Neuron (in vitro differentiated cells): Measurements from ENCODE around the gene DGUOK.
A peak's percentile ranks its signal among the peaks of the same experiment; 100 is the strongest.
"Not testable (repeated sequence)": the region's sequence is repeated elsewhere in the genome, so short reads cannot be mapped to it uniquely, and the experiment has no call there.

ENCODE experiments used
- H2AFZ ChIP-seq: one replicate; pipeline ENCODE4 v1.6.1; 2013; ENCODE audit warnings: low read depth, mild to moderate bottlenecking, inconsistent platforms, low read length, moderate library complexity
- H3K27me3 ChIP-seq: one replicate; pipeline ENCODE4 v1.6.1; 2013; ENCODE audit warnings: low read length; ENCODE audit not compliant: insufficient read depth
- H3K36me3 ChIP-seq: one replicate; pipeline ENCODE4 v1.6.1; 2013; ENCODE audit warnings: low read length; ENCODE audit not compliant: insufficient read depth
- H3K4me1 ChIP-seq: one replicate; pipeline ENCODE4 v1.6.1; 2013; ENCODE audit warnings: low read length; ENCODE audit not compliant: insufficient read depth
- H3K4me3 ChIP-seq: 2 replicates; pipeline ENCODE4 v1.5.1; 2013; ENCODE audit warnings: mild to moderate bottlenecking, low read length, moderate library complexity
- H3K9me3 ChIP-seq: one replicate; pipeline ENCODE4 v1.6.1; 2013; ENCODE audit warnings: low read length

The DGUOK gene

GRCh38 chr2:73926493-73927327, at the start of gene DGUOK:
TSS of gene DGUOK (plus strand) at chr2:73926880. CDS start at chr2:73926911, 31 bp downstream.
- H3K4me1 ChIP-seq, result peaks cover 19% of the 10 kb centered on the region
- H3K4me3 ChIP-seq, result peak within 1 kb of the TSS; percentile 71
- peaks cover 8% of the 10 kb centered on the region for H3K27me3 ChIP-seq
- H3K36me3 ChIP-seq, result peaks cover 15% of the 10 kb centered on the region
- H2AFZ ChIP-seq, result peak within 1 kb of the TSS; percentile 47
- H3K9me3 ChIP-seq, result no peaks in the 10 kb centered on the region

GRCh38 chr2:73877071-73877802, 49.4 kb upstream of the DGUOK start:
- Histone ChIP-seq H3K36me3 (no peaks in the 10 kb centered on the region), H3K4me3 (no peak overlapping the region), H3K27me3 (no peaks in the 10 kb centered on the region), H3K4me1 (no peaks in the 10 kb centered on the region), H2AFZ (no peak overlapping the region), H3K9me3 (no peaks in the 10 kb centered on the region)

GRCh38 chr2:73877984-73878383, 48.7 kb upstream of the DGUOK start:
- H3K36me3 ChIP-seq, H3K4me1 ChIP-seq, H2AFZ ChIP-seq, H3K9me3 ChIP-seq, H3K4me3 ChIP-seq, H3K27me3 ChIP-seq: not testable (repeated sequence)

- H2AFZ ChIP-seq, result no peak overlapping the region
- H3K4me1 ChIP-seq, result no peaks in the 10 kb centered on the region
- no peaks in the 10 kb centered on the region for H3K27me3 ChIP-seq
- no peaks in the 10 kb centered on the region for H3K36me3 ChIP-seq
- H3K4me3 ChIP-seq, result no peak overlapping the region
- no peaks in the 10 kb centered on the region for H3K9me3 ChIP-seq
These were observed 41.3 kb upstream of the DGUOK start for GRCh38 chr2:73885406-73885805.

GRCh38 chr2:73886357-73886756, 40.3 kb upstream of the DGUOK start:
- Histone ChIP-seq H3K4me3 (no peak overlapping the region), H3K27me3 (peaks cover 9% of the 10 kb centered on the region), H2AFZ (no peak overlapping the region), H3K9me3 (no peaks in the 10 kb centered on the region), H3K36me3 (no peaks in the 10 kb centered on the region), H3K4me1 (no peaks in the 10 kb centered on the region)

GRCh38 chr2:73887596-73888353, 38.9 kb upstream of the DGUOK start:
- not testable (repeated sequence) for H3K36me3 ChIP-seq, H3K4me3 ChIP-seq, H3K4me1 ChIP-seq, H2AFZ ChIP-seq, H3K9me3 ChIP-seq
- peaks cover 13% of the 10 kb centered on the region for H3K27me3 ChIP-seq

GRCh38 chr2:73888388-73888787, 38.3 kb upstream of the DGUOK start:
- no peak overlapping the region for H3K4me3 ChIP-seq
- H3K27me3 ChIP-seq, result peaks cover 13% of the 10 kb centered on the region
- H3K4me1 ChIP-seq, result peaks cover 6% of the 10 kb centered on the region
- H3K9me3 ChIP-seq, result no peaks in the 10 kb centered on the region
- no peaks in the 10 kb centered on the region for H3K36me3 ChIP-seq
- no peak overlapping the region for H2AFZ ChIP-seq

- Histone ChIP-seq H3K4me3 (no peak overlapping the region), H2AFZ (no peak overlapping the region), H3K36me3 (no peaks in the 10 kb centered on the region), H3K27me3 (peaks cover 13% of the 10 kb centered on the region), H3K4me1 (peaks cover 6% of the 10 kb centered on the region), H3K9me3 (no peaks in the 10 kb centered on the region)
These were observed 37.5 kb upstream of the DGUOK start for GRCh38 chr2:73889206-73889605.

GRCh38 chr2:73890301-73891092, 36.2 kb upstream of the DGUOK start:
- Histone ChIP-seq H3K9me3 (no peaks in the 10 kb centered on the region), H3K27me3 (peaks cover 13% of the 10 kb centered on the region), H3K36me3 (no peaks in the 10 kb centered on the region), H3K4me3 (no peak overlapping the region), H2AFZ (no peak overlapping the region), H3K4me1 (peaks cover 6% of the 10 kb centered on the region)

- H2AFZ ChIP-seq, result no peak overlapping the region
- peaks cover 10% of the 10 kb centered on the region for H3K4me1 ChIP-seq
- H3K4me3 ChIP-seq, result no peak overlapping the region
- H3K27me3 ChIP-seq, result peaks cover 13% of the 10 kb centered on the region
- H3K9me3 ChIP-seq, result no peaks in the 10 kb centered on the region
- H3K36me3 ChIP-seq, result no peaks in the 10 kb centered on the region
These were observed 35.3 kb upstream of the DGUOK start for GRCh38 chr2:73891276-73891901.

- Histone ChIP-seq H3K4me1 (peaks cover 20% of the 10 kb centered on the region), H3K27me3 (peaks cover 13% of the 10 kb centered on the region), H2AFZ (no peak within 1 kb of the TSS), H3K36me3 (no peaks in the 10 kb centered on the region), H3K9me3 (no peaks in the 10 kb centered on the region), H3K4me3 (no peak within 1 kb of the TSS)
These were observed 33.9 kb upstream of the DGUOK start, which contains the start of gene ACTG2 for GRCh38 chr2:73892631-73893329. TSS of gene ACTG2 (plus strand) at chr2:73893008. CDS start at chr2:73901312, 8,304 bp downstream.
